GM23338 (cell line): ENCODE data around the gene IRAK2.

Source experiments
- CREB1 ChIP-seq: fragments of 250-450 bp; sonication (Bioruptor Pico); IDR thresholded peaks from 2 replicates; pipeline ENCODE4 v1.5.0; 2020; ENCODE audit warnings: low read depth, mild to moderate bottlenecking, moderate library complexity
- EZH2 ChIP-seq: fragments of 200-600 bp; sonication (generic); IDR thresholded peaks from one replicate; pipeline ENCODE4 v1.8.0; 2017; ENCODE audit warnings: antibody characterized with exemption, mild to moderate bottlenecking, low read depth; ENCODE audit not compliant: unreplicated experiment
- EZH2phosphoT487 ChIP-seq: fragments of 200-600 bp; sonication (generic); IDR thresholded peaks from one replicate; pipeline ENCODE4 v1.8.1; 2018; ENCODE audit warnings: antibody characterized with exemption; ENCODE audit not compliant: unreplicated experiment
- NANOG ChIP-seq: IDR thresholded peaks from 2 replicates; pipeline ENCODE4 v1.6.1; 2016; ENCODE audit warnings: antibody characterized with exemption, borderline replicate concordance
- POLR2AphosphoS5 ChIP-seq: IDR thresholded peaks from 2 replicates; pipeline ENCODE4 v1.6.1; 2016; ENCODE audit warnings: antibody characterized with exemption, low read depth
- STAT1 ChIP-seq: IDR thresholded peaks from one replicate; pipeline ENCODE4 v1.6.1; 2016; ENCODE audit warnings: antibody characterized with exemption; ENCODE audit not compliant: unreplicated experiment
- ZNF114 ChIP-seq: fragments of 250-450 bp; sonication (Bioruptor Pico); IDR thresholded peaks from 2 replicates; pipeline ENCODE4 v1.5.0; 2020; ENCODE audit warnings: mild to moderate bottlenecking, moderate library complexity
- TF ChIP-seq, protein P1 (sequence below), 2 experiments: fragments of 200-600 bp in 1 of 2; sonication (generic) in 1 of 2; conservative IDR thresholded peaks; 2 replicates each; pipeline versions ENCODE4 v1.5.1 to v1.6.1; 2016 to 2017; ENCODE audit warnings: antibody characterized with exemption in 2 of 2, low read depth in 2 of 2, mild to moderate bottlenecking in 2 of 2, moderate library complexity in 1 of 2
- TF ChIP-seq, protein P2 (sequence below): IDR thresholded peaks from one replicate; pipeline ENCODE4 v1.6.1; 2018; ENCODE audit warnings: antibody characterized with exemption; ENCODE audit not compliant: unreplicated experiment

DNA sequence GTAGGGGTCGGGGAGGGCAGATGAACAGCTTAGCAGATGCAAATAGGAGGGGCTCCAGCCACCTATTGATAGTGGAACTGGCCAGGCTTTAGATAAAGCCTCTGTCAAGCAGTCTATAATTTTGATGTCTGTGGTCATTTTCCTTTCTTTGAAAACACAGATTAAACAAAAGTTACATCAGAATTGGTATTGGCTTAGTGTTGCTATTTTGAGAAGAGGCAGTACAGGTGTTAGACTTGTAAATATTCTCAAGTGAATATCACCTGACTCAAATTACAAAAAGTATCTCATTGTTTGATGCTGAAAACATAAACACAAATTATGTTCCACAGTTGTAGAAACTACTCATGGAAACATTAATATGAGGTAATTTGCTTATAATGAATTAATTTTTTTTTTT lies 109.9 kb downstream of the IRAK2 start:
- TF ChIP-seq, protein P1, sequence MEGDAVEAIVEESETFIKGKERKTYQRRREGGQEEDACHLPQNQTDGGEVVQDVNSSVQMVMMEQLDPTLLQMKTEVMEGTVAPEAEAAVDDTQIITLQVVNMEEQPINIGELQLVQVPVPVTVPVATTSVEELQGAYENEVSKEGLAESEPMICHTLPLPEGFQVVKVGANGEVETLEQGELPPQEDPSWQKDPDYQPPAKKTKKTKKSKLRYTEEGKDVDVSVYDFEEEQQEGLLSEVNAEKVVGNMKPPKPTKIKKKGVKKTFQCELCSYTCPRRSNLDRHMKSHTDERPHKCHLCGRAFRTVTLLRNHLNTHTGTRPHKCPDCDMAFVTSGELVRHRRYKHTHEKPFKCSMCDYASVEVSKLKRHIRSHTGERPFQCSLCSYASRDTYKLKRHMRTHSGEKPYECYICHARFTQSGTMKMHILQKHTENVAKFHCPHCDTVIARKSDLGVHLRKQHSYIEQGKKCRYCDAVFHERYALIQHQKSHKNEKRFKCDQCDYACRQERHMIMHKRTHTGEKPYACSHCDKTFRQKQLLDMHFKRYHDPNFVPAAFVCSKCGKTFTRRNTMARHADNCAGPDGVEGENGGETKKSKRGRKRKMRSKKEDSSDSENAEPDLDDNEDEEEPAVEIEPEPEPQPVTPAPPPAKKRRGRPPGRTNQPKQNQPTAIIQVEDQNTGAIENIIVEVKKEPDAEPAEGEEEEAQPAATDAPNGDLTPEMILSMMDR (conservative IDR thresholded peaks at IDR 0.05; ENCODE audit: low read depth in 2 of 2) = no peak
- TF ChIP-seq STAT1 (no peak), POLR2AphosphoS5 (no peak), ZNF114 (CRISPR knock-in tag) (no peak), EZH2phosphoT487 (no peak), NANOG (no peak), EZH2 (no peak), CREB1 (no peak)
- TF ChIP-seq, protein P2, sequence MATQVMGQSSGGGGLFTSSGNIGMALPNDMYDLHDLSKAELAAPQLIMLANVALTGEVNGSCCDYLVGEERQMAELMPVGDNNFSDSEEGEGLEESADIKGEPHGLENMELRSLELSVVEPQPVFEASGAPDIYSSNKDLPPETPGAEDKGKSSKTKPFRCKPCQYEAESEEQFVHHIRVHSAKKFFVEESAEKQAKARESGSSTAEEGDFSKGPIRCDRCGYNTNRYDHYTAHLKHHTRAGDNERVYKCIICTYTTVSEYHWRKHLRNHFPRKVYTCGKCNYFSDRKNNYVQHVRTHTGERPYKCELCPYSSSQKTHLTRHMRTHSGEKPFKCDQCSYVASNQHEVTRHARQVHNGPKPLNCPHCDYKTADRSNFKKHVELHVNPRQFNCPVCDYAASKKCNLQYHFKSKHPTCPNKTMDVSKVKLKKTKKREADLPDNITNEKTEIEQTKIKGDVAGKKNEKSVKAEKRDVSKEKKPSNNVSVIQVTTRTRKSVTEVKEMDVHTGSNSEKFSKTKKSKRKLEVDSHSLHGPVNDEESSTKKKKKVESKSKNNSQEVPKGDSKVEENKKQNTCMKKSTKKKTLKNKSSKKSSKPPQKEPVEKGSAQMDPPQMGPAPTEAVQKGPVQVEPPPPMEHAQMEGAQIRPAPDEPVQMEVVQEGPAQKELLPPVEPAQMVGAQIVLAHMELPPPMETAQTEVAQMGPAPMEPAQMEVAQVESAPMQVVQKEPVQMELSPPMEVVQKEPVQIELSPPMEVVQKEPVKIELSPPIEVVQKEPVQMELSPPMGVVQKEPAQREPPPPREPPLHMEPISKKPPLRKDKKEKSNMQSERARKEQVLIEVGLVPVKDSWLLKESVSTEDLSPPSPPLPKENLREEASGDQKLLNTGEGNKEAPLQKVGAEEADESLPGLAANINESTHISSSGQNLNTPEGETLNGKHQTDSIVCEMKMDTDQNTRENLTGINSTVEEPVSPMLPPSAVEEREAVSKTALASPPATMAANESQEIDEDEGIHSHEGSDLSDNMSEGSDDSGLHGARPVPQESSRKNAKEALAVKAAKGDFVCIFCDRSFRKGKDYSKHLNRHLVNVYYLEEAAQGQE = no peak
